Body of pancreas (tissue), 4 donors: ENCODE measurements around the gene PDE8B.

ENCODE experiments used
- CTCF ChIP-seq, 7 experiments: fragments of 450-650 bp in 4 of 7; fragments of 200-600 bp in 3 of 7; sonication (generic) in 3 of 7; IDR thresholded peaks; one replicate each; pipeline ENCODE4 v1.5.1; 2016 to 2019; ENCODE audit warnings: antibody characterized with exemption in 7 of 7
- POLR2A ChIP-seq, 3 donors: fragments of 450-650 bp; IDR thresholded peaks; one replicate each; pipeline ENCODE4 v1.6.1; 2016; ENCODE audit warnings: antibody characterized with exemption in 3 of 3, mild to moderate bottlenecking in 2 of 3

GRCh38 chr5:77172713-77173328 lies 37.7 kb upstream of the PDE8B start:
- TF ChIP-seq POLR2A (IDR thresholded peaks at IDR 0.05) (no peak), CTCF (IDR thresholded peaks at IDR 0.05) (no peak)
